HepG2 (cell line): Measurements from ENCODE around the gene LDAH. TPM values are rescaled to one million over a fixed set of nuclear protein-coding genes. Genes with fewer than 3 reads are reported as not detected.
A peak's percentile ranks its signal among the peaks of the same experiment; 100 is the strongest.

ENCODE experiments used
- BORCS8-MEF2B ChIP-seq: sonication (generic); formaldehyde crosslinking; IDR thresholded peaks from 2 replicates; pipeline ENCODE4 v1.8.0; 2022; ENCODE audit warnings: mild to moderate bottlenecking, missing genetic modification reagents
- DPF2 ChIP-seq: sonication (generic); formaldehyde crosslinking; IDR thresholded peaks from 2 replicates; pipeline ENCODE4 v1.4.0; 2020; ENCODE audit warnings: mild to moderate bottlenecking, low read depth, missing genetic modification reagents, borderline replicate concordance
- HIC2 ChIP-seq: sonication (generic); formaldehyde crosslinking; IDR thresholded peaks from 2 replicates; pipeline ENCODE4 v1.9.0; 2022; ENCODE audit warnings: low read depth, missing genetic modification reagents
- HMG20B ChIP-seq: conservative IDR thresholded peaks from 2 replicates; pipeline ENCODE4 v1.6.1; 2016; ENCODE audit warnings: missing genetic modification reagents, missing compliant biosample characterization
- MXI1 ChIP-seq: IDR thresholded peaks from 3 replicates; pipeline ENCODE4 v1.6.1; 2012; ENCODE audit warnings: low read depth, low read length, inconsistent platforms, borderline replicate concordance
- NRL ChIP-seq: sonication (generic); formaldehyde crosslinking; IDR thresholded peaks from 2 replicates; pipeline ENCODE4 v1.5.0; 2020; ENCODE audit warnings: missing genetic modification reagents, mild to moderate bottlenecking, moderate library complexity, borderline replicate concordance
- SMAD1 ChIP-seq: sonication (generic); formaldehyde crosslinking; IDR thresholded peaks from 2 replicates; pipeline ENCODE4 v1.4.0; 2020; ENCODE audit warnings: missing genetic modification reagents, low read depth, mild to moderate bottlenecking, borderline replicate concordance
- TARDBP ChIP-seq: sonication (generic); formaldehyde crosslinking; IDR thresholded peaks from 2 replicates; pipeline ENCODE4 v1.8.0; 2022; ENCODE audit warnings: mild to moderate bottlenecking, missing genetic modification reagents
- TCF12 ChIP-seq, 2 experiments: fragments of 450-650 bp in 1 of 2; sonication (generic) in 1 of 2; formaldehyde crosslinking in 1 of 2; IDR thresholded peaks; 2 replicates each; pipeline versions ENCODE4 v1.6.1 to v1.8.0; 2017 to 2022; ENCODE audit warnings: antibody characterized with exemption in 1 of 2, mild to moderate bottlenecking in 1 of 2, missing genetic modification reagents in 1 of 2, moderate library complexity in 1 of 2
- ZBED4 ChIP-seq: sonication (generic); formaldehyde crosslinking; IDR thresholded peaks from 2 replicates; pipeline ENCODE4 v1.4.0; 2020; ENCODE audit warnings: missing genetic modification reagents, borderline replicate concordance
- ZMYM4 ChIP-seq: sonication (generic); formaldehyde crosslinking; IDR thresholded peaks from 2 replicates; pipeline ENCODE4 v1.8.1; 2023; ENCODE audit warnings: mild to moderate bottlenecking, missing genetic modification reagents
- ZNF205 ChIP-seq: IDR thresholded peaks from 2 replicates; pipeline ENCODE4 v1.6.1; 2018; ENCODE audit warnings: missing biosample characterization, missing genetic modification reagents
- ZNF644 ChIP-seq: IDR thresholded peaks from 2 replicates; pipeline ENCODE4 v1.6.1; 2016; ENCODE audit warnings: low read depth
- ZNF678 ChIP-seq: sonication (generic); formaldehyde crosslinking; IDR thresholded peaks from 2 replicates; pipeline ENCODE4 v1.4.0; 2020; ENCODE audit warnings: mild to moderate bottlenecking, missing genetic modification reagents
- ZNF781 ChIP-seq: sonication (generic); formaldehyde crosslinking; IDR thresholded peaks from 2 replicates; pipeline ENCODE4 v1.5.1; 2020; ENCODE audit warnings: borderline replicate concordance, mild to moderate bottlenecking, missing genetic modification reagents; ENCODE audit errors: not compliant biosample characterization
- ZSCAN12 ChIP-seq: sonication (generic); formaldehyde crosslinking; IDR thresholded peaks from 2 replicates; pipeline ENCODE4 v1.9.0; 2021; ENCODE audit warnings: mild to moderate bottlenecking, missing genetic modification reagents
- ZSCAN9 ChIP-seq: IDR thresholded peaks from 2 replicates; pipeline ENCODE4 v1.6.1; 2016; ENCODE audit warnings: borderline replicate concordance
- polyA plus RNA-seq, 8 experiments: library from polyadenylated mRNA; depleted of rRNA in 3 of 8; stranded (reverse) in 7 of 8; unstranded in 1 of 8; fragments of >200 nt; fragmentation: Illumina TruSeq in 4 of 8; extraction: Trizol in 4 of 8; gene quantifications; 2 replicates each; pipeline versions ENCODE4 v1.2.1 to v1.2.3, GENCODE V29; 2011 to 2016; ENCODE audit warnings: low read depth in 4 of 8, missing spikeins in 1 of 8, mixed read lengths in 1 of 8; ENCODE audit not compliant: insufficient read depth in 1 of 8
- total RNA-seq, 5 experiments: library from RNA; depleted of rRNA; stranded (reverse); fragments of >200 nt; fragmentation: Illumina TruSeq; extraction: Trizol; gene quantifications; 2 replicates each; pipeline ENCODE4 v1.2.3, GENCODE V29; 2016; ENCODE audit warnings: low read depth in 1 of 5
- TF ChIP-seq, protein P1 (sequence below): sonication (generic); formaldehyde crosslinking; IDR thresholded peaks from 2 replicates; pipeline ENCODE4 v1.8.1; 2023; ENCODE audit warnings: missing genetic modification reagents, mild to moderate bottlenecking, borderline replicate concordance
- TF ChIP-seq, protein P2 (sequence below): sonication (generic); formaldehyde crosslinking; IDR thresholded peaks from 2 replicates; pipeline ENCODE4 v1.4.0; 2020; ENCODE audit warnings: missing genetic modification reagents
- TF ChIP-seq, protein P3 (sequence below): sonication (generic); formaldehyde crosslinking; IDR thresholded peaks from 2 replicates; pipeline ENCODE4 v1.5.0; 2020; ENCODE audit warnings: missing genetic modification reagents

Gene LDAH
- total and polyA plus RNA-seq, 2 of the 13 experiments (the other 11 are each of a cell fraction or from before 2014, with no cell fraction given), result 28.8 to 46.2 TPM

DNA sequence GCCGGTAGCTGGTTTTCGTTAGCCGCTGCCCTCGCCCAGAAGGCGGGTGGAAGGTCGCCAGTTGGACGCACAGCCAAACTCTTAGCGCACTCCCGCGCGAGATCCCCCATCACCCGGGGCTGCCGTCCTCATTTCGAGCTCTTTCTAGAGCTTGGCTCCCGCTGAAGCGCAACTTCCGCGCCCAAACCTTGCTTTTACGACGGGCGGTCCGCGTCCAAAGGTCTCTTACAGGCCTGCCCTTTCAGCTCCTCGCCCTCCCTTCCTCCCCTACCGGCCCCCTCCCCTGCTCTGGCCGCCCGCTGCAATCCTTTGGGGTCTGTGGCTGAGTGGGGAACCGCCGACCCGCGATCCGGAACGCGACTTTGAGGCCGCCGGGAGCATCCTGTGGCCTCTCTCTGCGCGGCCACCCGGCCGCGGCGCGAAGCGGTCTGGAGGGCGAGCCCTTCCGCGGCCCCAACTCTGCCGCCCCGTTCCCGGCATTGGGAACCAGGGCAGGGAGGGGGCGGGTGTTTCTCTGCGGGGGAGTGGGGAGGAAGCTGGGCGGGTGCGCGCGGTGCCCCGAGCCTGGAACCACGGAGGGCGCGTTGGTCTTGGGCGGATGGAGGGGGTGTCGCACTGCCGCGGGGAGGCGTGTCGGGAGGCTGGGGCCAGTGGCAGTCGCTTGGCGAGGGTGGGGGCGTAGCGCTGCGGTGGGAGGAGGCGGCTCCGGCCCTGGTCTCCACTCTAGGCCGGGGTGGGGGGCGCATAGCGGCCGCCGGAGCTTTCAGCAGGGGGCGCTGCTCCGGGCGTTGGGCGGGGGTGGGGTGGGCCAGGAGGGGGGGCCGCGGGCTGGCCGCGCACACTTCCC is 156.4 kb downstream of the LDAH start, which contains the start of gene GDF7 (continued):
- TF ChIP-seq BORCS8-MEF2B (no peak), ZSCAN12 (CRISPR knock-in tag) (no peak), SMAD1 (CRISPR knock-in tag) (peak; percentile 53; the same call in 1 of the 2 replicates), TARDBP (CRISPR knock-in tag) (peak; percentile 52; the same call in 1 of the 2 replicates), NRL (CRISPR knock-in tag) (peak; percentile 64), TCF12 (IDR thresholded peaks at IDR 0.05) (no peak), TCF12 (CRISPR knock-in tag; IDR thresholded peaks at IDR 0.05) (no peak), HIC2 (CRISPR knock-in tag) (0 out of 2 replicates have a peak, but pooled peaks have one; percentile 28), ZBED4 (CRISPR knock-in tag) (no peak), ZNF678 (CRISPR knock-in tag) (peak; percentile 51; the same call in 1 of the 2 replicates), HMG20B (no peak), ZNF781 (CRISPR knock-in tag) (no peak), ZSCAN9 (no peak), ZNF205 (CRISPR knock-in tag) (no peak), MXI1 (no peak; the same call in 2 of the 3 replicates), ZMYM4 (CRISPR knock-in tag) (peak; percentile 17), ZNF644 (no peak), DPF2 (0 out of 2 replicates have a peak, but pooled peaks have one; percentile 16)
- TF ChIP-seq, protein P1, sequence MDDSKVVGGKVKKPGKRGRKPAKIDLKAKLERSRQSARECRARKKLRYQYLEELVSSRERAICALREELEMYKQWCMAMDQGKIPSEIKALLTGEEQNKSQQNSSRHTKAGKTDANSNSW, result no peak
- TF ChIP-seq, protein P2, sequence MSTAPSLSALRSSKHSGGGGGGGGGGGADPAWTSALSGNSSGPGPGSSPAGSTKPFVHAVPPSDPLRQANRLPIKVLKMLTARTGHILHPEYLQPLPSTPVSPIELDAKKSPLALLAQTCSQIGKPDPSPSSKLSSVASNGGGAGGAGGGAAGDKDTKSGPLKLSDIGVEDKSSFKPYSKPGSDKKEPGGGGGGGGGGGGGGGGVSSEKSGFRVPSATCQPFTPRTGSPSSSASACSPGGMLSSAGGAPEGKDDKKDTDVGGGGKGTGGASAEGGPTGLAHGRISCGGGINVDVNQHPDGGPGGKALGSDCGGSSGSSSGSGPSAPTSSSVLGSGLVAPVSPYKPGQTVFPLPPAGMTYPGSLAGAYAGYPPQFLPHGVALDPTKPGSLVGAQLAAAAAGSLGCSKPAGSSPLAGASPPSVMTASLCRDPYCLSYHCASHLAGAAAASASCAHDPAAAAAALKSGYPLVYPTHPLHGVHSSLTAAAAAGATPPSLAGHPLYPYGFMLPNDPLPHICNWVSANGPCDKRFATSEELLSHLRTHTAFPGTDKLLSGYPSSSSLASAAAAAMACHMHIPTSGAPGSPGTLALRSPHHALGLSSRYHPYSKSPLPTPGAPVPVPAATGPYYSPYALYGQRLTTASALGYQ (CRISPR knock-in tag), result no peak
- TF ChIP-seq, protein P3, sequence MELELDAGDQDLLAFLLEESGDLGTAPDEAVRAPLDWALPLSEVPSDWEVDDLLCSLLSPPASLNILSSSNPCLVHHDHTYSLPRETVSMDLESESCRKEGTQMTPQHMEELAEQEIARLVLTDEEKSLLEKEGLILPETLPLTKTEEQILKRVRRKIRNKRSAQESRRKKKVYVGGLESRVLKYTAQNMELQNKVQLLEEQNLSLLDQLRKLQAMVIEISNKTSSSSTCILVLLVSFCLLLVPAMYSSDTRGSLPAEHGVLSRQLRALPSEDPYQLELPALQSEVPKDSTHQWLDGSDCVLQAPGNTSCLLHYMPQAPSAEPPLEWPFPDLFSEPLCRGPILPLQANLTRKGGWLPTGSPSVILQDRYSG (CRISPR knock-in tag), result no peak
